Esophagus squamous epithelium (tissue), 5 donors: ENCODE data around the gene OR51V1. TPM values are rescaled to one million over a fixed set of nuclear protein-coding genes. Genes with fewer than 3 reads are reported as not detected.

Source experiments
- DNase-seq: peaks from one replicate; lab custom pipeline; 2025; lab: John Stamatoyannopoulos, UW
- H3K27ac ChIP-seq, 4 donors: fragments of 200-600 bp; sonication (generic); one replicate each; pipeline ENCODE4 v1.5.1; 2016 to 2019; ENCODE audit warnings: mild to moderate bottlenecking in 1 of 4
- H3K27me3 ChIP-seq, 4 donors: fragments of 200-600 bp; sonication (generic); 1 replicate in 3 of 4; 2 replicates in 1 of 4; pipeline versions ENCODE4 v1.5.1 to v1.6.0; 2017 to 2021; ENCODE audit warnings: antibody characterized with exemption in 1 of 4
- H3K36me3 ChIP-seq, 3 donors: fragments of 200-600 bp; sonication (generic); one replicate each; pipeline ENCODE4 v1.5.1; 2016 to 2019
- H3K4me1 ChIP-seq, 3 donors: fragments of 200-600 bp; sonication (generic); one replicate each; pipeline ENCODE4 v1.5.1; 2017 to 2019
- H3K4me3 ChIP-seq, 4 donors: fragments of 200-600 bp; sonication (generic); 1 replicate in 3 of 4; 2 replicates in 1 of 4; pipeline ENCODE4 v1.5.1; 2016 to 2019; ENCODE audit warnings: mild to moderate bottlenecking in 2 of 4, moderate library complexity in 1 of 4
- H3K9me3 ChIP-seq, 3 donors: fragments of 200-600 bp; sonication (generic); one replicate each; pipeline ENCODE4 v1.5.1; 2016 to 2019
- POLR2A ChIP-seq, 4 donors: fragments of 450-650 bp; IDR thresholded peaks; one replicate each; pipeline ENCODE4 v1.6.1; 2017; ENCODE audit warnings: antibody characterized with exemption in 4 of 4, mild to moderate bottlenecking in 4 of 4, moderate library complexity in 3 of 4
- WGBS, 2 donors: methylation state at CpG; one replicate each; pipeline ENCODE4 v1.1.5; 2018; 5-methylcytosine and 5-hydroxymethylcytosine counted together
- intact Hi-C: fragments of 100-400 bp; cut with DNase I; formaldehyde crosslinking; loops from one replicate; pipeline ENCODE4 v1.15.0; 2022
- total RNA-seq, 4 donors: library from RNA; depleted of rRNA; stranded (reverse); fragments of >200 nt; gene quantifications; one replicate each; pipeline ENCODE4 v1.1.0, GENCODE V29; 2016
- TF ChIP-seq, protein P1 (sequence below), 6 experiments: fragments of 450-650 bp in 4 of 6; fragments of 200-600 bp in 2 of 6; sonication (generic) in 2 of 6; IDR thresholded peaks; one replicate each; pipeline ENCODE4 v1.5.1; 2016 to 2019; ENCODE audit warnings: antibody characterized with exemption in 6 of 6, mild to moderate bottlenecking in 4 of 6, moderate library complexity in 4 of 6
- donor health status: DM: yes; HTN: yes; CAD: no.

Gene OR51V1
- total RNA-seq, 4 donors from 2014 or later, result not detected

DNA sequence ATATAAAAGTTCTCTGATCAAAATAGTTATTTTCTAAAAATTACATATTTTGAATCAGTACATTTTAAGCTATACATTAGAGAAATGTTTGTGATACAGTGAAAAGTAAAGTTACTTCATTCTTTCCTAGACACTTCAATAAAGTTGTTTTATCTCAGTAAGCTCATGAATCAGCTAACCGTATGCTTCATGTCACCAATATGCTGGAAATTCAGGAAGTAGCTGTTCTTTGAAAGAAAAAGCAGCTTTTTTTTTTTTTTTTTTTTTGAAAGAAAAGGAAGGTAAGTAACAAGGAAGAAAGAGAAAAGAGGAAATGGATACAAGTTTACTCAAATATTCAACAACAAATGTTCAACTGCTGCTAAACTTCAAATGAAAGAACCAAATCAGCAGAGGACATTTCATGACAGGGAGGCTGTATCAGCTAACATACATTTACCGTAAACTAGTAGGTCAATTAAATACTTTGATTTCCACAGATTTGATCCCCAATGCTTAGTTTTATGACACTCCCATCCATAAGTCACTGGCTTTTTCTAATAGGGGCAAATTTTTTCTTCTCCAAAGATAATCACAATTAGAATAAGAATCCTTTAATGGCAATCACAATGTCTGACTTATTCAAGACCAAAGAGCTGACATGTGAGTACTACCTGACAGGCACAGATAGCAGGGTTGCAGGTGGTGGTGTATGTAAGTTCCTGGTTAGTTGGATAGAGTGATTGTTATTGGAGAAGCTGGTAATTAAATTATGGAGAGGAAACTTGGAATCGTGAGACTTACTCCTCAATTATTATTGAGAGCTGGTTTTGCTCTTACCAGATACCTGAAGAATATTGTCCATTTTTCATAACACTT is 46.7 kb downstream of the OR51V1 start:
- Histone ChIP-seq H3K4me3 (no peak overlapping the region), H3K36me3 (no peaks in the 10 kb centered on the region), H3K27me3 (no peaks in the 10 kb centered on the region), H3K4me1 (no peaks in the 10 kb centered on the region), H3K27ac (no peak overlapping the region), H3K9me3 (no peaks in the 10 kb centered on the region)
- 58 to 65% methylated on average over 3 of the region's 3 CpGs for WGBS, 2 donors
- no peak for DNase-seq
- intact Hi-C loops, result no loop called here
- no peak for TF ChIP-seq POLR2A (IDR thresholded peaks at IDR 0.05)
- TF ChIP-seq, protein P1, sequence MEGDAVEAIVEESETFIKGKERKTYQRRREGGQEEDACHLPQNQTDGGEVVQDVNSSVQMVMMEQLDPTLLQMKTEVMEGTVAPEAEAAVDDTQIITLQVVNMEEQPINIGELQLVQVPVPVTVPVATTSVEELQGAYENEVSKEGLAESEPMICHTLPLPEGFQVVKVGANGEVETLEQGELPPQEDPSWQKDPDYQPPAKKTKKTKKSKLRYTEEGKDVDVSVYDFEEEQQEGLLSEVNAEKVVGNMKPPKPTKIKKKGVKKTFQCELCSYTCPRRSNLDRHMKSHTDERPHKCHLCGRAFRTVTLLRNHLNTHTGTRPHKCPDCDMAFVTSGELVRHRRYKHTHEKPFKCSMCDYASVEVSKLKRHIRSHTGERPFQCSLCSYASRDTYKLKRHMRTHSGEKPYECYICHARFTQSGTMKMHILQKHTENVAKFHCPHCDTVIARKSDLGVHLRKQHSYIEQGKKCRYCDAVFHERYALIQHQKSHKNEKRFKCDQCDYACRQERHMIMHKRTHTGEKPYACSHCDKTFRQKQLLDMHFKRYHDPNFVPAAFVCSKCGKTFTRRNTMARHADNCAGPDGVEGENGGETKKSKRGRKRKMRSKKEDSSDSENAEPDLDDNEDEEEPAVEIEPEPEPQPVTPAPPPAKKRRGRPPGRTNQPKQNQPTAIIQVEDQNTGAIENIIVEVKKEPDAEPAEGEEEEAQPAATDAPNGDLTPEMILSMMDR (IDR thresholded peaks at IDR 0.05), result no peak

DNA sequence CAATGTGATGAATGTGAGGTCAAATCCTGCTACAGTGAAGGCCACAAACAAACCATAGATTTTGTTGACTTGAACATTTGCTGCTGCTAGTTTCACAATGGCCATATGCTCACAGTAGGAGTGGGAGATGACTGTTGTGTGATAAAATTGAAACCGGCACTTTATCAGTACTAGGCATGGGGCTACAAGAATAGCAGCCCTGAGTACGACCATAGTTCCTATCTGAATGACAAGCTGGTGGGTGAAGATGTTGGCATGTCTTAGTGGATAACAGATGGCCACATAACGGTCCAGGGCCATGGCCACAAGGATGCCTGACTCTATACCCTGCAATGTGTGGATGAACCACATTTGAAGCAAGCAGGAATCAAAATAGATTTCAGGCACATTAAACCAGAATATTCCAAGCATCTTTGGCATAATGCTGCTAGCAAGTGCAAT is 48.7 kb downstream of the OR51V1 start:
- WGBS, 2 donors, result 45 to 63% methylated on average over 3 of the region's 3 CpGs
- intact Hi-C loops, result no loop called here
- no peak for TF ChIP-seq POLR2A (IDR thresholded peaks at IDR 0.05)
- TF ChIP-seq, protein P1 (IDR thresholded peaks at IDR 0.05), result no peak

More for the DNA sequence above, 48.7 kb downstream of the OR51V1 start:
- Histone ChIP-seq H3K4me3 (no peak overlapping the region), H3K4me1 (no peaks in the 10 kb centered on the region), H3K36me3 (no peaks in the 10 kb centered on the region), H3K9me3 (no peaks in the 10 kb centered on the region), H3K27ac (no peak overlapping the region), H3K27me3 (no peaks in the 10 kb centered on the region)
- DNase-seq, result no peak

Other genes starting within 250 kb of the OR51V1 start
- not detected for gene OR51A2, start 245.0 kb downstream of the OR51V1 start, total RNA-seq
- not detected for gene OR51L1, start 205.8 kb downstream of the OR51V1 start, total RNA-seq
- gene OR52J3, start 154.2 kb downstream of the OR51V1 start, total RNA-seq, result not detected
- not detected for gene OR52E2, start 141.1 kb downstream of the OR51V1 start, total RNA-seq
- not detected for gene OR52E1, start 131.1 kb downstream of the OR51V1 start, total RNA-seq
- gene OR52A5, start 62.3 kb downstream of the OR51V1 start, total RNA-seq, result not detected
- not detected for gene OR52A1, start 45.9 kb downstream of the OR51V1 start, total RNA-seq
- 1 to 10 TPM in 3 of 4 donors, not detected in 1; 1.6 to 7.9 (median 2.7) TPM for gene HBB, start 26.4 kb upstream of the OR51V1 start, total RNA-seq
- not detected for gene HBD, start 33.8 kb upstream of the OR51V1 start, total RNA-seq
- gene HBG1, start 49.2 kb upstream of the OR51V1 start, total RNA-seq, result not detected
- not detected for gene HBG2, start 54.1 kb upstream of the OR51V1 start, total RNA-seq
- not detected for gene HBE1, start 69.3 kb upstream of the OR51V1 start, total RNA-seq
- not detected for gene OR51B4, start 101.3 kb upstream of the OR51V1 start, total RNA-seq
- not detected for gene OR51B2, start 123.6 kb upstream of the OR51V1 start, total RNA-seq
- under 1 TPM in 1 of 4 donors, not detected in 3; 0.57 TPM for gene OR51B5, start 142.8 kb upstream of the OR51V1 start, total RNA-seq
- not detected for gene OR51B6, start 150.8 kb upstream of the OR51V1 start, total RNA-seq
- gene OR51M1, start 183.1 kb upstream of the OR51V1 start, total RNA-seq, result not detected
- gene OR51Q1, start 221.4 kb upstream of the OR51V1 start, total RNA-seq, result not detected
- under 1 TPM in 1 of 4 donors, not detected in 3; 0.38 TPM for gene OR51I1, start 240.8 kb upstream of the OR51V1 start, total RNA-seq
- gene OR51I2, start 248.6 kb upstream of the OR51V1 start, total RNA-seq, result not detected